Right lobe of liver (tissue), 6 donors: Measurements from ENCODE around the gene ZACN. TPM values are rescaled to one million over a fixed set of nuclear protein-coding genes. Genes with fewer than 3 reads are reported as not detected.

Experiments
- ATAC-seq, 4 donors: fragments of 200-7000 bp; cut with Tn5 transposase; one replicate each; pipeline ENCODE4 v1.9.1; 2020; ENCODE audit warnings: mild to moderate bottlenecking in 4 of 4, moderate library complexity in 4 of 4
- DNase-seq, 3 donors: peaks; one replicate each; pipeline ENCODE4 v3.0.0-alpha.2; 2020
- H3K27ac ChIP-seq, 3 donors: fragments of 200-600 bp; one replicate each; pipeline ENCODE4 v1.8.0; 2022
- H3K27me3 ChIP-seq, 2 donors: fragments of 200-600 bp; one replicate each; pipeline ENCODE4 v1.8.0; 2022
- H3K36me3 ChIP-seq, 4 donors: fragments of 200-600 bp; sonication (generic) in 1 of 4; one replicate each; pipeline versions ENCODE4 v1.5.1 to v1.8.0; 2017 to 2022; ENCODE audit warnings: control low read depth in 1 of 4
- H3K4me1 ChIP-seq, 4 donors: fragments of 200-600 bp; sonication (generic) in 1 of 4; one replicate each; pipeline versions ENCODE4 v1.5.1 to v1.8.0; 2017 to 2022; ENCODE audit warnings: control low read depth in 1 of 4
- H3K4me3 ChIP-seq, 3 donors: fragments of 200-600 bp; one replicate each; pipeline ENCODE4 v1.8.0; 2022
- H3K9me3 ChIP-seq, 4 donors: fragments of 200-600 bp; sonication (generic) in 1 of 4; one replicate each; pipeline versions ENCODE4 v1.5.1 to v1.8.0; 2017 to 2022; ENCODE audit warnings: control low read depth in 1 of 4
- POLR2A ChIP-seq: fragments of 450-650 bp; IDR thresholded peaks from one replicate; pipeline ENCODE4 v1.6.1; 2017; ENCODE audit warnings: antibody characterized with exemption, mild to moderate bottlenecking
- WGBS: methylation state at CpG from one replicate; pipeline ENCODE4 v1.1.6; 2018; ENCODE audit warnings: low coverage, low lambda C conversion rate; ENCODE audit not compliant: insufficient coverage; ENCODE audit errors: missing lambda C conversion rate; 5-methylcytosine and 5-hydroxymethylcytosine counted together
- intact Hi-C, 2 donors: fragments of 100-400 bp; cut with DNase I; formaldehyde crosslinking; loops; one replicate each; pipeline versions ENCODE4 v1.11.2 to v1.14.1; 2022
- total RNA-seq, 6 experiments: library from RNA; depleted of rRNA in 2 of 6; stranded (reverse); fragments of >200 nt in 2 of 6; fragmentation: NEBNext Ultra II Directional in 3 of 6; extraction: Animal tissue kit (Norgen Biotek cat#: 25700) in 3 of 6; gene quantifications; one replicate each; pipeline versions ENCODE4 v1.1.0 to v1.2.4, GENCODE V29; 2016 to 2023
- TF ChIP-seq, protein P1 (sequence below), 4 donors: fragments of 200-600 bp in 3 of 4; fragments of 450-650 bp in 1 of 4; IDR thresholded peaks; one replicate each; pipeline versions ENCODE4 v1.5.1 to v1.8.0; 2016 to 2022; ENCODE audit warnings: antibody characterized with exemption in 4 of 4, mild to moderate bottlenecking in 2 of 4
- donor health status: DM: no; HTN: yes; CAD: no.
- donor health status: DM: no; HTN: no; CAD: no.
- donor health status: DM: no; HTN: no; CAD: no.
- donor health status: DM: no; HTN: yes; CAD: no.
- donor health status: DM: no; HTN: yes; CAD: no.

Gene ZACN
- total RNA-seq, 6 experiments from 2014 or later: not detected

DNA sequence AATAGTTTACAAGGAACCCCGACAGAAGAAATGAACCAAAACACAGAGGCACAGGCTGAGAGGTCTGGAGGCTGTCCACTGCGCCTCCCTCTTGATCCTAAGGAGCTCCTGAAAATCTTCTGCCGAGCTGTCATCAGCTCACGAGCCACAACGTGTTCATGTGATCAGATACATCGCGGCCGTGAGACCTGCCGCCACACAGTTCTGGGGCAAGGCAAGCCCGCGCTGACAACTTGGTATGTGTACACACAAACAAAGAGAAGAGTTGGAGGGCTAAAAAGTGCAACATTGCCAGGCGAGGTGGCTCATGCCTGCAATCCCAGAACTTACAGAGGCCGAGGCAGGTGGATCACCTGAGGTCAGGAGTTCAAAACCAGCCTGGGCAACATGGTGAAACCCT lies 17.0 kb downstream of the ZACN start:
- H3K27ac ChIP-seq: no peak overlapping the region
- H3K36me3 ChIP-seq: peaks cover 0 to 56% (median 18%) of the 10 kb centered on the region in 4 donors
- ATAC-seq (no peak), DNase-seq (peak in 1 of 3 donors; percentile 27)
- no peaks in the 10 kb centered on the region for H3K9me3 ChIP-seq
- H3K27me3 ChIP-seq: no peaks in the 10 kb centered on the region
- 72% methylated on average over 6 of the region's 13 CpGs for WGBS
- no peak for TF ChIP-seq POLR2A
- TF ChIP-seq, protein P1, sequence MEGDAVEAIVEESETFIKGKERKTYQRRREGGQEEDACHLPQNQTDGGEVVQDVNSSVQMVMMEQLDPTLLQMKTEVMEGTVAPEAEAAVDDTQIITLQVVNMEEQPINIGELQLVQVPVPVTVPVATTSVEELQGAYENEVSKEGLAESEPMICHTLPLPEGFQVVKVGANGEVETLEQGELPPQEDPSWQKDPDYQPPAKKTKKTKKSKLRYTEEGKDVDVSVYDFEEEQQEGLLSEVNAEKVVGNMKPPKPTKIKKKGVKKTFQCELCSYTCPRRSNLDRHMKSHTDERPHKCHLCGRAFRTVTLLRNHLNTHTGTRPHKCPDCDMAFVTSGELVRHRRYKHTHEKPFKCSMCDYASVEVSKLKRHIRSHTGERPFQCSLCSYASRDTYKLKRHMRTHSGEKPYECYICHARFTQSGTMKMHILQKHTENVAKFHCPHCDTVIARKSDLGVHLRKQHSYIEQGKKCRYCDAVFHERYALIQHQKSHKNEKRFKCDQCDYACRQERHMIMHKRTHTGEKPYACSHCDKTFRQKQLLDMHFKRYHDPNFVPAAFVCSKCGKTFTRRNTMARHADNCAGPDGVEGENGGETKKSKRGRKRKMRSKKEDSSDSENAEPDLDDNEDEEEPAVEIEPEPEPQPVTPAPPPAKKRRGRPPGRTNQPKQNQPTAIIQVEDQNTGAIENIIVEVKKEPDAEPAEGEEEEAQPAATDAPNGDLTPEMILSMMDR (IDR thresholded peaks at IDR 0.05): no peak
- intact Hi-C loops: no loop called here
- no peak overlapping the region for H3K4me3 ChIP-seq
- no peaks in the 10 kb centered on the region for H3K4me1 ChIP-seq

DNA sequence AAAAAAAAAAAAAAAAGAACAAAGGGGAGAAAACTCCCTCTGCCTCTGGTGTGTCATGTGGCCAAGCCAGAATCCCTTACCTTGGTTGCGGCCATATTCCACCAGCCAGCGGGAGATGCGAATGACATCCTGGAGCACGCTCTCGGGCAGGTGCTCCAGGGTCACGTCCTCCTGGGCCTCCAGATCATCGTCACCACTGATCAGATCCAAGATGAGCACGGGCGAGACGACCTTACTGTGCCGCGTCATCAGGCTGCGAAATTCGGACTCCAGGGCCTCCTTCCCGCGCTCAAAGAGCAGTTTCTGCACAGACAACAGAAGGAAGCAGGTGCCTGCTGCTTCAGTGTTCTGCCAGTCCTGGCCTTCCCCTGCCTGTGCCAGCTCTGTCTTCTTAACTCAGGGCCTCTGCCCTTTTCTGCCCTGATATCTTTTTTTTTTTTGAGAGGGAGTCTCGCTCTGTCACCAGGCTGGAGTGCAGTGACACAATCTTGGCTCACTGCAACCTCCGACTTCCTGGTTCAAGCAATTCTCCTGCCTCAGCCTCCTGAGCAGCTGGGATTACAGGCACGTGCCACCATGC lies 18.8 kb downstream of the ZACN start:
- peak in 1 of 3 donors; percentile 49 for DNase-seq
- H3K36me3 ChIP-seq: peaks cover 0 to 63% (median 19%) of the 10 kb centered on the region in 4 donors
- no peak for TF ChIP-seq POLR2A
- TF ChIP-seq, protein P1 (IDR thresholded peaks at IDR 0.05): no peak
- no peaks in the 10 kb centered on the region for H3K27me3 ChIP-seq
- intact Hi-C loops: no loop called here
- no peak for ATAC-seq
- no peaks in the 10 kb centered on the region for H3K9me3 ChIP-seq
- 85% methylated on average over 8 of the region's 19 CpGs for WGBS
- no peak overlapping the region for H3K27ac ChIP-seq
- H3K4me3 ChIP-seq: no peak overlapping the region
- H3K4me1 ChIP-seq: peaks cover 0 to 6% (median 0%) of the 10 kb centered on the region in 4 donors

DNA sequence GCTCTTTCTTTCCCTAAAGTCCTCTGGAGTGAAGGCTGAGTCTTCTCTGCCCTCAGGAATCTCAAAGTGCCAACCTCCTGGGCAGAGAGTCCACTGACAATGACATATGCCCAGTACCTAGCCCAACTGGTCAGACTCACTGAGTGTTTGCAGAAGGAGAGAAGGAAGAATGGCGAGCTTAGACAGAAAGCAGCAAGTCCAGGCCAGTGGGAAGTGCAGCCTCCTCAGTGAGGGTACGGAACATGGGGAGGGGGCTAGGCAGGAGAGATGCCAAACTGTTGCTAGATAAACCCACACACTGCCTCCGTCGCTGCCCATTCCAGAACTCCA lies 23.9 kb downstream of the ZACN start:
- intact Hi-C loops: no loop called here
- Histone ChIP-seq H3K4me1 (peaks cover 0 to 10% (median 4%) of the 10 kb centered on the region in 4 donors), H3K4me3 (peak overlapping the region; percentile 72 to 82 (median 79)), H3K36me3 (peaks cover 0 to 23% (median 6%) of the 10 kb centered on the region in 4 donors), H3K9me3 (no peaks in the 10 kb centered on the region), H3K27ac (peak overlapping the region; percentile 12 to 66 (median 66)), H3K27me3 (no peaks in the 10 kb centered on the region)
- TF ChIP-seq POLR2A: no peak
- TF ChIP-seq, protein P1 (IDR thresholded peaks at IDR 0.05): no peak
- peak; percentile 4 to 35 (median 11) for ATAC-seq
- DNase-seq: no peak
- 3% methylated on average over 4 of the region's 4 CpGs for WGBS

DNA sequence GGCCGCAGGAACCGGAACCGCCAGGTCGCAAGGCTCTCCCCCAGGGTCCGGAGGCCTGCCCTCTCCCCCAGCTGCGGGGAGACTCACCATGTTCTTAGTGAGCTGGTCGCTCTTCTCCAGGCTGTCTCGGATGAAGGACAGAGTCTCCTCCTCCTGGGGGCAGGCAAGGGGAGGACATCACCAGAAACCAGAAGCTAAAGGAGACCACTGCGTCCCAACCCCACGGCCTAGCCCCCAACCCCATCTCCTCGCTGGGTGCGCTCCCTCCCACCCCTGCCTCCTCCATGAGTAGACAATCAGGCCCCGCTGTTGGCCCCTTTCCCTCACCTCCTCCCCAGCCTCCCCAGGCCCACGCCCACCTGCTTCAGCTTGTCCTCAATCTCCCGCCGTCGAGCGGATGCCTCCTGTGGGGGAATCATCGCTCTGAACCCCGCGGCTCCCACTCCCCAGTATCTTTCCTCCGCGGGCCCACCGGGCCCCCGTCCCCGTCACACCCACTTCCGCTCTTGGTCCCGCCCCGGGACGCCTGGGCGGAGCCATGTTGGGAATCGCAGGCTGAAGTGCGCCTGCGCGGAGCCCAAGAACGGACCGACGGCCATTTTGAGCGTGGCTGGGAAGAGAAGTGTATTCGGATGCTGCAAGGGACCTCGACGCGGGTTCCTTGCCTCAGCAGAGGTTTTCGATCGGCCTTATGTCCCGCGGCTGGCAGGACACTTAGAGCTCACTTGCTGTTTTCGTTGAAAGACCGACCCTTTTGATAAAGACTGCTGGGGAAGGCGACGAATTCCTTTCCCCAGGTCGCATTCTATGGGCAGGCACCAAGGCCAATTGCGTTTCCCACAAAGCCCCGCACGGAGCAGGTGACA lies 24.5 kb downstream of the ZACN start, which contains the start of gene EXOC7:
Gene EXOC7, minus strand, starts transcription at position 514 of the 866 bp plus-strand sequence. Its CDS starts 95 bp downstream, at position 419.
- peak; percentile 45 for TF ChIP-seq POLR2A
- TF ChIP-seq, protein P1 (IDR thresholded peaks at IDR 0.05): no peak
- intact Hi-C loops: no loop called here
- Histone ChIP-seq H3K27ac (peak within 1 kb of the TSS; percentile 12 to 66 (median 66)), H3K9me3 (no peaks in the 10 kb centered on the region), H3K36me3 (peaks cover 0 to 22% (median 3%) of the 10 kb centered on the region in 4 donors), H3K27me3 (no peaks in the 10 kb centered on the region), H3K4me1 (peaks cover 0 to 10% (median 4%) of the 10 kb centered on the region in 4 donors), H3K4me3 (peak within 1 kb of the TSS; percentile 72 to 82 (median 79))
- ATAC-seq (peak; percentile 94 to 98 (median 98)), DNase-seq (peak; percentile 92 to 94 (median 92))
- WGBS: 0% methylated on average over 13 of the region's 55 CpGs
